Mesenchymal stem cell (in vitro differentiated cells and primary cell): ENCODE measurements around the gene C1QTNF5.

Experiments used
- DNase-seq: peaks from one replicate; pipeline ENCODE4 v3.0.0-alpha.2; 2013
- H2AFZ ChIP-seq: one replicate; pipeline ENCODE4 v1.6.1; 2013; ENCODE audit warnings: low read depth, mild to moderate bottlenecking, control low read depth, inconsistent platforms, low read length, moderate library complexity
- H2AK5ac ChIP-seq: 2 replicates; pipeline ENCODE4 v1.6.1; 2013; ENCODE audit warnings: low read length, moderate library complexity, mild to moderate bottlenecking, inconsistent platforms; ENCODE audit not compliant: severe bottlenecking
- H2BK120ac ChIP-seq: one replicate; pipeline ENCODE4 v1.6.1; 2013; ENCODE audit warnings: low read depth, mild to moderate bottlenecking, inconsistent platforms, low read length, moderate library complexity
- H2BK12ac ChIP-seq, 2 experiments: one replicate each; pipeline ENCODE4 v1.6.1; 2013; ENCODE audit warnings: inconsistent platforms in 2 of 2, low read length in 2 of 2, mild to moderate bottlenecking in 2 of 2, moderate library complexity in 2 of 2, control low read depth in 1 of 2
- H2BK15ac ChIP-seq: one replicate; pipeline ENCODE4 v1.6.1; 2013; ENCODE audit warnings: mild to moderate bottlenecking, low read depth, inconsistent platforms; ENCODE audit not compliant: poor library complexity, severe bottlenecking
- H2BK5ac ChIP-seq: 2 replicates; pipeline ENCODE4 v1.6.1; 2013; ENCODE audit warnings: low read depth, mild to moderate bottlenecking, low read length, control low read depth, inconsistent platforms; ENCODE audit not compliant: poor library complexity, severe bottlenecking
- H3K14ac ChIP-seq, 2 experiments: one replicate each; pipeline ENCODE4 v1.6.1; 2013; ENCODE audit warnings: inconsistent platforms in 2 of 2, low read length in 2 of 2, control low read depth in 1 of 2, mild to moderate bottlenecking in 1 of 2, moderate library complexity in 1 of 2
- H3K18ac ChIP-seq, 2 experiments: one replicate each; pipeline ENCODE4 v1.6.1; 2013; ENCODE audit warnings: inconsistent platforms in 2 of 2, low read length in 2 of 2, control low read depth in 1 of 2, low read depth in 1 of 2, mild to moderate bottlenecking in 1 of 2
- H3K23ac ChIP-seq, 2 experiments: one replicate each; pipeline ENCODE4 v1.6.1; 2013; ENCODE audit warnings: inconsistent platforms in 2 of 2, low read length in 2 of 2, mild to moderate bottlenecking in 2 of 2, moderate library complexity in 2 of 2, control low read depth in 1 of 2
- H3K27ac ChIP-seq: 2 replicates; pipeline ENCODE4 v1.5.1; 2013; ENCODE audit warnings: mild to moderate bottlenecking, moderate library complexity, low read length, control low read depth, inconsistent platforms; ENCODE audit not compliant: poor library complexity, severe bottlenecking
- H3K27me3 ChIP-seq, 2 experiments: 2 replicates each; pipeline versions ENCODE4 v1.6.1 to v1.7.0; 2013; ENCODE audit warnings: low read length in 2 of 2, mild to moderate bottlenecking in 2 of 2, moderate library complexity in 2 of 2, control low read depth in 1 of 2, inconsistent platforms in 1 of 2; ENCODE audit not compliant: control insufficient read depth in 1 of 2, insufficient read depth in 1 of 2
- H3K36me3 ChIP-seq, 2 experiments: 2 replicates each; pipeline versions ENCODE4 v1.6.1 to v1.7.0; 2013; ENCODE audit warnings: low read length in 2 of 2, control low read depth in 1 of 2, inconsistent platforms in 1 of 2, low read depth in 1 of 2, mild to moderate bottlenecking in 1 of 2; ENCODE audit not compliant: insufficient read depth in 2 of 2, control insufficient read depth in 1 of 2
- H3K4ac ChIP-seq, 2 experiments: one replicate each; pipeline ENCODE4 v1.6.1; 2013; ENCODE audit warnings: inconsistent platforms in 2 of 2, low read length in 2 of 2, mild to moderate bottlenecking in 2 of 2, moderate library complexity in 2 of 2, control low read depth in 1 of 2, low read depth in 1 of 2
- H3K4me1 ChIP-seq: 2 replicates; pipeline ENCODE4 v1.6.1; 2013; ENCODE audit warnings: low read depth, low read length, control low read depth; ENCODE audit not compliant: control insufficient read depth, insufficient read depth
- H3K4me2 ChIP-seq: 2 replicates; pipeline ENCODE4 v1.6.1; 2013; ENCODE audit warnings: low read length, mild to moderate bottlenecking, inconsistent platforms; ENCODE audit not compliant: poor library complexity, severe bottlenecking
- H3K4me3 ChIP-seq, 2 experiments: 2 replicates each; pipeline versions ENCODE4 v1.5.1 to v1.7.0; 2013; ENCODE audit warnings: low read length in 2 of 2, mild to moderate bottlenecking in 2 of 2, control low read depth in 1 of 2, low read depth in 1 of 2; ENCODE audit not compliant: insufficient read depth in 1 of 2
- H3K79me1 ChIP-seq: replicated peaks from 2 replicates; pipeline ENCODE4 v1.6.1; 2013; ENCODE audit warnings: mild to moderate bottlenecking, control low read depth, low read length, inconsistent platforms; ENCODE audit not compliant: poor library complexity, severe bottlenecking
- H3K9ac ChIP-seq: 2 replicates; pipeline ENCODE4 v1.7.0; 2013; ENCODE audit warnings: mild to moderate bottlenecking, low read length, moderate library complexity
- H3K9me3 ChIP-seq: 2 replicates; pipeline ENCODE4 v1.7.0; 2013; ENCODE audit warnings: mild to moderate bottlenecking, low read length; ENCODE audit not compliant: control insufficient read depth
- H4K8ac ChIP-seq: one replicate; pipeline ENCODE4 v1.6.1; 2013; ENCODE audit warnings: inconsistent platforms, mild to moderate bottlenecking, low read length, moderate library complexity
- H4K91ac ChIP-seq: one replicate; pipeline ENCODE4 v1.6.1; 2013; ENCODE audit warnings: mild to moderate bottlenecking, low read length, inconsistent platforms
- WGBS: methylation state at CpG from one replicate; pipeline ENCODE4 v1.1.7; 2013; ENCODE audit warnings: mixed read lengths; 5-methylcytosine and 5-hydroxymethylcytosine counted together

C1QTNF5 gene

GRCh38 chr11:119366690-119367620 lies 26.3 kb upstream of the C1QTNF5 start:
- Histone ChIP-seq H2BK5ac (no peak overlapping the region), H2BK15ac (no peak overlapping the region), H3K9me3 (no peaks in the 10 kb centered on the region), H3K4me3 (no peak overlapping the region), H2BK12ac (no peak overlapping the region), H3K36me3 (no peaks in the 10 kb centered on the region), H3K23ac (no peak overlapping the region), H2AFZ (no peak overlapping the region), H3K9ac (no peak overlapping the region), H2BK120ac (no peak overlapping the region), H4K8ac (no peak overlapping the region), H3K14ac (no peak overlapping the region), H3K27ac (no peak overlapping the region), H3K4ac (no peak overlapping the region), H3K79me1 (no peaks in the 10 kb centered on the region), H4K91ac (no peak overlapping the region), H3K27me3 (peaks cover 24 to 84% of the 10 kb centered on the region in 2 experiments), H2AK5ac (no peak overlapping the region), H3K4me1 (peaks cover 16% of the 10 kb centered on the region), H3K18ac (no peak overlapping the region), H3K4me2 (no peak overlapping the region)
- DNase-seq: no peak
- 78% methylated on average over 11 of the region's 11 CpGs for WGBS

- H3K9ac ChIP-seq: no peak overlapping the region
- peak overlapping the region in 1 of 2 experiments; percentile 20 for H3K4me3 ChIP-seq
- no peak overlapping the region for H4K8ac ChIP-seq
- no peak overlapping the region for H2AK5ac ChIP-seq
- H3K9me3 ChIP-seq: no peaks in the 10 kb centered on the region
- H3K4me1 ChIP-seq: peaks cover 23% of the 10 kb centered on the region
- no peaks in the 10 kb centered on the region for H3K79me1 ChIP-seq
- no peak overlapping the region for H3K27ac ChIP-seq
- WGBS: 88% methylated on average over 4 of the region's 6 CpGs
- H2BK5ac ChIP-seq: no peak overlapping the region
- H2BK12ac ChIP-seq: peak overlapping the region in 1 of 2 experiments; percentile 8
- no peak overlapping the region for H4K91ac ChIP-seq
- H3K36me3 ChIP-seq: no peaks in the 10 kb centered on the region
- H3K18ac ChIP-seq: peak overlapping the region; percentile 45 to 46
- H3K4ac ChIP-seq: no peak overlapping the region
- H2AFZ ChIP-seq: no peak overlapping the region
- DNase-seq: no peak
- H3K27me3 ChIP-seq: peaks cover 20 to 66% of the 10 kb centered on the region in 2 experiments
- H3K23ac ChIP-seq: no peak overlapping the region
- H3K14ac ChIP-seq: peak overlapping the region in 1 of 2 experiments; percentile 31
- no peak overlapping the region for H2BK120ac ChIP-seq
- no peak overlapping the region for H2BK15ac ChIP-seq
- H3K4me2 ChIP-seq: no peak overlapping the region
Measured at GRCh38 chr11:119365071-119365591, 24.4 kb upstream of the C1QTNF5 start.

- DNase-seq: no peak
- Histone ChIP-seq H2BK15ac (peak overlapping the region; percentile 83), H2AFZ (peak overlapping the region; percentile 37), H2AK5ac (no peak overlapping the region), H4K8ac (no peak overlapping the region), H3K9me3 (no peaks in the 10 kb centered on the region), H3K36me3 (no peaks in the 10 kb centered on the region), H3K4ac (no peak overlapping the region), H3K14ac (no peak overlapping the region), H3K27me3 (peaks cover 20 to 63% of the 10 kb centered on the region in 2 experiments), H3K9ac (no peak overlapping the region), H3K4me3 (peak overlapping the region; percentile 47 to 49), H3K23ac (peak overlapping the region in 1 of 2 experiments; percentile 75), H2BK120ac (no peak overlapping the region), H2BK5ac (no peak overlapping the region), H4K91ac (no peak overlapping the region), H3K4me2 (peak overlapping the region; percentile 83), H3K79me1 (no peaks in the 10 kb centered on the region), H3K4me1 (peaks cover 25% of the 10 kb centered on the region), H2BK12ac (no peak overlapping the region), H3K18ac (peak overlapping the region in 1 of 2 experiments; percentile 82), H3K27ac (no peak overlapping the region)
- WGBS: 19% methylated on average over 27 of the region's 88 CpGs
Measured at GRCh38 chr11:119363851-119364590, 23.3 kb upstream of the C1QTNF5 start.
